Duodenal mucosa (tissue), 2 donors: ENCODE results near the gene ERI3.

Source experiments
- H3K27ac ChIP-seq: one replicate; pipeline ENCODE4 v1.7.0; 2013; ENCODE audit warnings: low read depth, low read length
- H3K27me3 ChIP-seq, 2 donors: one replicate each; pipeline ENCODE4 v1.7.0; 2013; ENCODE audit warnings: low read length in 2 of 2, control low read depth in 1 of 2; ENCODE audit not compliant: insufficient read depth in 2 of 2, control insufficient read depth in 1 of 2
- H3K36me3 ChIP-seq, 2 donors: one replicate each; pipeline ENCODE4 v1.7.0; 2013; ENCODE audit warnings: low read length in 2 of 2, control low read depth in 1 of 2; ENCODE audit not compliant: insufficient read depth in 2 of 2, control insufficient read depth in 1 of 2
- H3K4me1 ChIP-seq, 2 donors: one replicate each; pipeline ENCODE4 v1.7.0; 2013; ENCODE audit warnings: low read length in 2 of 2, control low read depth in 1 of 2; ENCODE audit not compliant: insufficient read depth in 2 of 2, control insufficient read depth in 1 of 2
- H3K4me3 ChIP-seq, 2 donors: one replicate each; pipeline ENCODE4 v1.7.0; 2013; ENCODE audit warnings: low read length in 2 of 2, low read depth in 1 of 2
- H3K9ac ChIP-seq, 2 donors: one replicate each; pipeline ENCODE4 v1.7.0; 2013; ENCODE audit warnings: low read length in 2 of 2, low read depth in 1 of 2
- H3K9me3 ChIP-seq, 2 donors: one replicate each; pipeline ENCODE4 v1.7.0; 2013; ENCODE audit warnings: low read length in 2 of 2, control low read depth in 1 of 2; ENCODE audit not compliant: control insufficient read depth in 1 of 2

The ERI3 gene

GRCh38 chr1:44351289-44351688 is 3.8 kb downstream of the ERI3 start:
- H3K9me3 ChIP-seq: no peaks in the 10 kb centered on the region
- no peak overlapping the region for H3K27ac ChIP-seq
- H3K36me3 ChIP-seq: no peaks in the 10 kb centered on the region
- no peak overlapping the region for H3K9ac ChIP-seq
- H3K27me3 ChIP-seq: no peaks in the 10 kb centered on the region
- H3K4me3 ChIP-seq: no peak overlapping the region
- H3K4me1 ChIP-seq: peaks cover 8 to 17% of the 10 kb centered on the region in 2 donors

- Histone ChIP-seq H3K4me1 (no peaks in the 10 kb centered on the region), H3K4me3 (no peak overlapping the region), H3K27ac (no peak overlapping the region), H3K9ac (no peak overlapping the region), H3K36me3 (no peaks in the 10 kb centered on the region), H3K27me3 (no peaks in the 10 kb centered on the region), H3K9me3 (no peaks in the 10 kb centered on the region)
These were observed 7.0 kb downstream of the ERI3 start for GRCh38 chr1:44348061-44348485.

- Histone ChIP-seq H3K4me1 (no peaks in the 10 kb centered on the region), H3K4me3 (no peak overlapping the region), H3K27ac (no peak overlapping the region), H3K9ac (no peak overlapping the region), H3K9me3 (no peaks in the 10 kb centered on the region), H3K36me3 (no peaks in the 10 kb centered on the region), H3K27me3 (no peaks in the 10 kb centered on the region)
These were observed 7.8 kb downstream of the ERI3 start for GRCh38 chr1:44347280-44347679.

GRCh38 chr1:44346878-44347277 is 8.2 kb downstream of the ERI3 start:
- Histone ChIP-seq H3K4me1 (no peaks in the 10 kb centered on the region), H3K4me3 (no peak overlapping the region), H3K9ac (no peak overlapping the region), H3K36me3 (peaks cover 0 to 3% of the 10 kb centered on the region in 2 donors), H3K9me3 (no peaks in the 10 kb centered on the region), H3K27me3 (no peaks in the 10 kb centered on the region), H3K27ac (no peak overlapping the region)

GRCh38 chr1:44346184-44346583 is 8.9 kb downstream of the ERI3 start:
- Histone ChIP-seq H3K36me3 (peaks cover 0 to 3% of the 10 kb centered on the region in 2 donors), H3K9me3 (no peaks in the 10 kb centered on the region), H3K4me3 (no peak overlapping the region), H3K27me3 (no peaks in the 10 kb centered on the region), H3K4me1 (no peaks in the 10 kb centered on the region), H3K9ac (no peak overlapping the region), H3K27ac (no peak overlapping the region)

- Histone ChIP-seq H3K9me3 (no peaks in the 10 kb centered on the region), H3K27ac (peak overlapping the region; percentile 10)
These were observed 9.8 kb downstream of the ERI3 start for GRCh38 chr1:44345187-44345775.

GRCh38 chr1:44339731-44340130 is 15.3 kb downstream of the ERI3 start:
- no peaks in the 10 kb centered on the region for H3K4me1 ChIP-seq
- no peaks in the 10 kb centered on the region for H3K27me3 ChIP-seq
- H3K9me3 ChIP-seq: no peaks in the 10 kb centered on the region
- H3K27ac ChIP-seq: no peak overlapping the region
- H3K9ac ChIP-seq: no peak overlapping the region
- H3K4me3 ChIP-seq: no peak overlapping the region
- H3K36me3 ChIP-seq: peaks cover 18 to 19% of the 10 kb centered on the region in 2 donors

More at GRCh38 chr1:44345187-44345775, 9.8 kb downstream of the ERI3 start:
- Histone ChIP-seq H3K4me3 (no peak overlapping the region), H3K36me3 (peaks cover 0 to 3% of the 10 kb centered on the region in 2 donors), H3K27me3 (no peaks in the 10 kb centered on the region), H3K4me1 (no peaks in the 10 kb centered on the region), H3K9ac (no peak overlapping the region)

- Histone ChIP-seq H3K9me3 (no peaks in the 10 kb centered on the region), H3K9ac (no peak overlapping the region), H3K27ac (no peak overlapping the region), H3K27me3 (no peaks in the 10 kb centered on the region), H3K36me3 (peaks cover 18 to 25% of the 10 kb centered on the region in 2 donors), H3K4me1 (peaks cover 0 to 2% of the 10 kb centered on the region in 2 donors), H3K4me3 (no peak overlapping the region)
These were observed 16.9 kb downstream of the ERI3 start for GRCh38 chr1:44338136-44338535.

- Histone ChIP-seq H3K4me1 (peaks cover 0 to 2% of the 10 kb centered on the region in 2 donors), H3K4me3 (no peak overlapping the region), H3K36me3 (peaks cover 15 to 33% of the 10 kb centered on the region in 2 donors), H3K9ac (no peak overlapping the region), H3K27ac (no peak overlapping the region), H3K9me3 (no peaks in the 10 kb centered on the region), H3K27me3 (no peaks in the 10 kb centered on the region)
These were observed 18.4 kb downstream of the ERI3 start for GRCh38 chr1:44336668-44337067.

GRCh38 chr1:44334968-44335367 is 20.1 kb downstream of the ERI3 start:
- no peak overlapping the region for H3K4me3 ChIP-seq
- no peaks in the 10 kb centered on the region for H3K27me3 ChIP-seq
- H3K9ac ChIP-seq: no peak overlapping the region
- H3K36me3 ChIP-seq: peaks cover 15 to 38% of the 10 kb centered on the region in 2 donors
- no peak overlapping the region for H3K27ac ChIP-seq
- H3K9me3 ChIP-seq: no peaks in the 10 kb centered on the region
- peaks cover 0 to 2% of the 10 kb centered on the region in 2 donors for H3K4me1 ChIP-seq
